Osteoblast (primary cell): Measurements from ENCODE around the gene KCNA2. TPM values are rescaled to one million over a fixed set of nuclear protein-coding genes. Genes with fewer than 3 reads are reported as not detected.

Experiments used
- DNase-seq: peaks from one replicate; pipeline ENCODE4 v3.0.0; 2011; ENCODE audit warnings: low spot score, mixed read lengths; ENCODE audit not compliant: insufficient read length; ENCODE audit errors: missing footprints
- H2AFZ ChIP-seq: 2 replicates; pipeline ENCODE4 v1.6.0; 2011; ENCODE audit warnings: mild to moderate bottlenecking, low read length
- H3K27ac ChIP-seq: 2 replicates; pipeline ENCODE4 v1.5.1; 2011; ENCODE audit warnings: mild to moderate bottlenecking, low read depth, low read length, moderate library complexity
- H3K27me3 ChIP-seq: 2 replicates; pipeline ENCODE4 v1.6.0; 2012; ENCODE audit warnings: mild to moderate bottlenecking, control low read depth, inconsistent platforms, low read length, moderate library complexity; ENCODE audit not compliant: insufficient read depth
- H3K36me3 ChIP-seq: 2 replicates; pipeline ENCODE4 v1.5.1; 2011; ENCODE audit warnings: mild to moderate bottlenecking, low read length, control low read depth, moderate library complexity; ENCODE audit not compliant: insufficient read depth
- H3K4me1 ChIP-seq: 2 replicates; pipeline ENCODE4 v1.5.1; 2011; ENCODE audit warnings: mild to moderate bottlenecking, low read length, control low read depth, moderate library complexity; ENCODE audit not compliant: insufficient read depth
- H3K4me2 ChIP-seq: 2 replicates; pipeline ENCODE4 v1.6.0; 2011; ENCODE audit warnings: mild to moderate bottlenecking, low read length; ENCODE audit not compliant: insufficient read depth
- H3K4me3 ChIP-seq: fragments of 200-600 bp; sonication (generic); 3 replicates; pipeline ENCODE4 v1.5.1; 2012; ENCODE audit warnings: mild to moderate bottlenecking, low read length, inconsistent platforms; ENCODE audit not compliant: insufficient read depth
- H3K79me2 ChIP-seq: 2 replicates; pipeline ENCODE4 v1.6.0; 2012; ENCODE audit warnings: mild to moderate bottlenecking, low read length, control low read depth, inconsistent platforms; ENCODE audit not compliant: insufficient read depth
- H3K9me3 ChIP-seq: 2 replicates; pipeline ENCODE4 v1.5.1; 2011; ENCODE audit warnings: low read depth, low read length, control low read depth
- H4K20me1 ChIP-seq: 2 replicates; pipeline ENCODE4 v1.6.0; 2012; ENCODE audit warnings: mild to moderate bottlenecking, low read length, control low read depth; ENCODE audit not compliant: insufficient read depth
- total RNA-seq: library from RNA; depleted of rRNA; stranded (reverse); fragments of >200 nt; gene quantifications from 2 replicates; pipeline ENCODE4 v1.2.3, GENCODE V29; 2012
- TF ChIP-seq, protein P1 (sequence below): IDR thresholded peaks from 2 replicates; pipeline ENCODE4 v1.5.1; 2011; ENCODE audit warnings: mild to moderate bottlenecking, low read depth, low read length, moderate library complexity; ENCODE audit errors: extremely low read depth

KCNA2 gene
- total RNA-seq, 1 donor = not detected

DNA sequence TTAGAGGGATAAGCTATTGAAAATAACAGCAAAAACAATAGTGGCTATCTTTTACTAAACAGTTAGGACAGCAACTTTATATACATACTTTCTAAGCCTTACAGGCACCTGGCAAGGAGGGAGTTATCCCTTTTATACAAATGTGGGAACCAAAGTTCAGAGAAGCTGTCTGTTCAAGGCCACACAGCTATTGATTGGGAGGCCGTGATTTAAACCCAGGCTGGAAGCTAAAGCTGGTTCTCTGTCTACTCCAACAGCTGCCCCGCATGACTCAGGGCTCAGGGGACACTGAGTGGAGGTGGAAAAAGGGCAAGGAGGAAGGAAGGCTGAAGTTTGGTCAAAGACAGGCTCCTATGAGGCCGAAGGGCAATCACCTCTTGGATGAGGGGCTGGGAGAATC lies 26.7 kb downstream of the KCNA2 start:
- Histone ChIP-seq H3K36me3 (no peaks in the 10 kb centered on the region), H3K4me2 (no peak overlapping the region), H3K79me2 (no peaks in the 10 kb centered on the region), H3K27me3 (no peaks in the 10 kb centered on the region), H2AFZ (no peak overlapping the region), H3K4me3 (no peak overlapping the region), H3K4me1 (no peaks in the 10 kb centered on the region), H3K9me3 (no peaks in the 10 kb centered on the region), H4K20me1 (no peaks in the 10 kb centered on the region), H3K27ac (no peak overlapping the region)
- TF ChIP-seq, protein P1, sequence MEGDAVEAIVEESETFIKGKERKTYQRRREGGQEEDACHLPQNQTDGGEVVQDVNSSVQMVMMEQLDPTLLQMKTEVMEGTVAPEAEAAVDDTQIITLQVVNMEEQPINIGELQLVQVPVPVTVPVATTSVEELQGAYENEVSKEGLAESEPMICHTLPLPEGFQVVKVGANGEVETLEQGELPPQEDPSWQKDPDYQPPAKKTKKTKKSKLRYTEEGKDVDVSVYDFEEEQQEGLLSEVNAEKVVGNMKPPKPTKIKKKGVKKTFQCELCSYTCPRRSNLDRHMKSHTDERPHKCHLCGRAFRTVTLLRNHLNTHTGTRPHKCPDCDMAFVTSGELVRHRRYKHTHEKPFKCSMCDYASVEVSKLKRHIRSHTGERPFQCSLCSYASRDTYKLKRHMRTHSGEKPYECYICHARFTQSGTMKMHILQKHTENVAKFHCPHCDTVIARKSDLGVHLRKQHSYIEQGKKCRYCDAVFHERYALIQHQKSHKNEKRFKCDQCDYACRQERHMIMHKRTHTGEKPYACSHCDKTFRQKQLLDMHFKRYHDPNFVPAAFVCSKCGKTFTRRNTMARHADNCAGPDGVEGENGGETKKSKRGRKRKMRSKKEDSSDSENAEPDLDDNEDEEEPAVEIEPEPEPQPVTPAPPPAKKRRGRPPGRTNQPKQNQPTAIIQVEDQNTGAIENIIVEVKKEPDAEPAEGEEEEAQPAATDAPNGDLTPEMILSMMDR = no peak
- no peak for DNase-seq

DNA sequence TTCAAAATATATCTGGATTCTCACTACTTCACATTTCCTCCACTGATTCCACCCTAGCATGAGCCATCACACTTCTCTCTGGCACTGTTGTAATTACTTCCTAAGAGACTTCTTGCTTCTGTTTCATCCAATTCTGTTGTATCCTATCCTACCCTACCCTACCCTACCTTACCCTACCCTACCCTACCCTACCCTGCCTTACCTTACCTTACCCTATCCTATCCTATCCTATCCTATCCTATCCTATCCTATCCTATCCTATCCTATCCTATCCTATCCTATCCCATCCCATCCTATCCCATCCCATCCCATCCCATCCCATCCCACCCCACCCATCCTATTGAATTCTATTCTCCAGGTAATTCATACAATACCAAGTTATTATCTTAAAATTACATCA lies 29.7 kb downstream of the KCNA2 start:
- DNase-seq = no peak
- H3K4me1 ChIP-seq = no peaks in the 10 kb centered on the region
- H3K4me3 ChIP-seq = no peak overlapping the region

DNA sequence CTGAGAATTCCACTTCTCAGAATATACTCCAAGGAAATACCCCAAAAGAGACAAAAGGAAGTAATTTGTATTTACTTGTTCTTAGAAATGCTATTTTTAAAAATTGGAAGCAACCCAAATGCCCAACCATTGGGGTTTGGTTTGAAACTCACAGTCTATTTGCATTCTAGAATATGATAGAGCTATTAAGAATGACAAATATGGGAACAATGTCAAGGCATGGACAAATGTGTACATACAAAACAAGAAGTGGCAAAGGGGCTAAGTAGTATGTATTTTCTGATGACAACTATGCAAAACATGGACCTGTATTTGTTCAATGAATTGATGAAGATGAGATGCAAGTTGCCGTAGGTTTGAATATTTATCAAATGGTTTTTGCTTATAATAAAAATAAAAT lies 32.8 kb downstream of the KCNA2 start:
- TF ChIP-seq, protein P1 = no peak
- no peak for DNase-seq
- no peak overlapping the region for H3K4me2 ChIP-seq

More for the DNA sequence above, 29.7 kb downstream of the KCNA2 start:
- TF ChIP-seq, protein P1 = no peak
- Histone ChIP-seq H3K9me3 (no peaks in the 10 kb centered on the region), H2AFZ (no peak overlapping the region), H3K36me3 (no peaks in the 10 kb centered on the region), H4K20me1 (no peaks in the 10 kb centered on the region), H3K27ac (no peak overlapping the region), H3K27me3 (no peaks in the 10 kb centered on the region), H3K79me2 (no peaks in the 10 kb centered on the region), H3K4me2 (no peak overlapping the region)

DNA sequence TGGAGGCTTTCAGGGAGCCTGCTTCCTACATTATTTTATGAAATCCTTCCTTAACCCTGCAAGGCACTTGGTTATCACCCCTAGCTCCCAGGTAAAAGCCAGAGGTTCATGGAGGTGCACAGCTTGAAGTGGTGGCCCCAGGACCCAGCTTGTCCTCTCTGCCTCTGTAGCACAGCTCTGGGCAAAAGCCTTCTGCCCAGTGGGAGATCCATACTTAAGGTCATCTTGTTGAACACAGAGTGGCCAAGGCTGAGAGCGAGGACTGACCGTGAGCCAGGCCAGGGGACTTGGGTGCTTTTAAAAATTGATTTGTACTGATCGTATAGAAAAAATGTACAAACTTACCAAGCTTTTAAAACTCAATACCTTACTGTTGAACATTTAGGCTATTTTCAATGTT lies 33.4 kb downstream of the KCNA2 start:
- Histone ChIP-seq H3K36me3 (no peaks in the 10 kb centered on the region), H3K27ac (no peak overlapping the region), H3K9me3 (no peaks in the 10 kb centered on the region), H3K79me2 (no peaks in the 10 kb centered on the region), H4K20me1 (no peaks in the 10 kb centered on the region), H3K4me2 (no peak overlapping the region), H3K4me3 (no peak overlapping the region), H2AFZ (no peak overlapping the region), H3K27me3 (no peaks in the 10 kb centered on the region), H3K4me1 (no peaks in the 10 kb centered on the region)
- TF ChIP-seq, protein P1 = no peak
- no peak for DNase-seq

More for the DNA sequence above, 32.8 kb downstream of the KCNA2 start:
- Histone ChIP-seq H3K36me3 (no peaks in the 10 kb centered on the region), H3K4me3 (no peak overlapping the region), H3K27me3 (no peaks in the 10 kb centered on the region), H2AFZ (no peak overlapping the region), H3K79me2 (no peaks in the 10 kb centered on the region), H3K4me1 (no peaks in the 10 kb centered on the region), H3K9me3 (no peaks in the 10 kb centered on the region), H4K20me1 (no peaks in the 10 kb centered on the region), H3K27ac (no peak overlapping the region)
